Measurements from ENCODE around the gene C19orf25.

DNA sequence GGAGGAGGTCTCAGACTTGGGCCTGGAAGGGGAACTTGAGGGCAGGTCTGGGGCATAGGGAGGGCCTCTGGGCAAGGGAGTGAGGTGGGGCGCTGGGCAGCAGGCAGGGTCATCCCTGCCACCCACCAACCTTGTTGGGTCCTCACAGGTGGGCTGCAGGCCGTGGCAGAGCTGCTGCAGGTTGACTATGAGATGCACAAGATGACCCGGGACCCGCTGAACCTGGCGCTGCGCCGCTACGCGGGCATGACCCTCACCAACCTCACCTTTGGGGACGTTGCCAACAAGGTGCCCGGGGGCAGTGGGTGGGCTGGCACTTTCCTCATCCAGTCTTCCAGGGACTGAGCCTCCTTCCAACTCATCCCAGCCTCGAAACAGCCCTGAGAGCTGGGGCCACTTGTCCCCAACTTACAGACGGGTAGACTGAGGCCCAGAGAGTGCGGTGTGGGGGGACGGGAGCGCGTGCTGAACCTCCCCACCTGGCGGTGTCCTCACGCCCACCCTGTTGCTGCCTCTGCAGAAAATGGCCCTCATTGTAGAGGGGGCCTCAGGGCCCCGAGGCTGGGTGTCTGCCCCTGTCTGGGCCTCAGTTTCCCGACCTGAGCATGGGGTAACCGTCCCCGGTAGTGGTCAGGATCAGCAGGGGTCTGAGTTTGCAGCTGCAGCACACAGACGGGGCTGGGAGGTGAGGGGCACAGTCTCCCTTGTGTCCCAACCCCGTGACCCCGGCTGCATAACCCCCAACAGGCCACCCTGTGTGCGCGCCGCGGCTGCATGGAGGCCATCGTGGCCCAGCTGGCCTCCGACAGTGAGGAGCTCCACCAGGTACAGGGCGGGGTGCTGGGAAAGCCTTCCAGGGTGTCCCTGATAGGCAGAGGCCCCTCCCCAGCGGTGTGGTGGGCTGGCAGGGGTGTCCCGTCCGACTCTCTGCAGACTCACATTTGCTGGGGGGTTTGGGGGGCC, 18.7 kb downstream of the C19orf25 start:
- TF ChIP-seq EZH2 (IDR thresholded peaks at IDR 0.05; ENCODE audit: borderline replicate concordance, insufficient read depth, low read length, poor library complexity, severe bottlenecking) = no peak
- TF ChIP-seq, protein P1, sequence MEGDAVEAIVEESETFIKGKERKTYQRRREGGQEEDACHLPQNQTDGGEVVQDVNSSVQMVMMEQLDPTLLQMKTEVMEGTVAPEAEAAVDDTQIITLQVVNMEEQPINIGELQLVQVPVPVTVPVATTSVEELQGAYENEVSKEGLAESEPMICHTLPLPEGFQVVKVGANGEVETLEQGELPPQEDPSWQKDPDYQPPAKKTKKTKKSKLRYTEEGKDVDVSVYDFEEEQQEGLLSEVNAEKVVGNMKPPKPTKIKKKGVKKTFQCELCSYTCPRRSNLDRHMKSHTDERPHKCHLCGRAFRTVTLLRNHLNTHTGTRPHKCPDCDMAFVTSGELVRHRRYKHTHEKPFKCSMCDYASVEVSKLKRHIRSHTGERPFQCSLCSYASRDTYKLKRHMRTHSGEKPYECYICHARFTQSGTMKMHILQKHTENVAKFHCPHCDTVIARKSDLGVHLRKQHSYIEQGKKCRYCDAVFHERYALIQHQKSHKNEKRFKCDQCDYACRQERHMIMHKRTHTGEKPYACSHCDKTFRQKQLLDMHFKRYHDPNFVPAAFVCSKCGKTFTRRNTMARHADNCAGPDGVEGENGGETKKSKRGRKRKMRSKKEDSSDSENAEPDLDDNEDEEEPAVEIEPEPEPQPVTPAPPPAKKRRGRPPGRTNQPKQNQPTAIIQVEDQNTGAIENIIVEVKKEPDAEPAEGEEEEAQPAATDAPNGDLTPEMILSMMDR (IDR thresholded peaks at IDR 0.05; ENCODE audit: poor library complexity, severe bottlenecking) = no peak
- TF ChIP-seq POLR2AphosphoS5 (IDR thresholded peaks at IDR 0.05) = no peak
- TF ChIP-seq MXI1 (conservative IDR thresholded peaks at IDR 0.05; ENCODE audit: poor library complexity, severe bottlenecking) = no peak
